Loucy (cell line): ENCODE results near the gene NHLRC4.

ENCODE experiments used
- H2AFZ ChIP-seq: fragments of 200-600 bp; sonication (generic); 2 replicates; pipeline ENCODE4 v1.6.0; 2016; ENCODE audit warnings: antibody characterized with exemption, mild to moderate bottlenecking, low read length, moderate library complexity
- H3F3A ChIP-seq: fragments of 200-600 bp; 2 replicates; pipeline ENCODE4 v1.6.0; 2016; ENCODE audit warnings: antibody characterized with exemption, low read depth, mild to moderate bottlenecking
- H3K27me3 ChIP-seq: fragments of 200-600 bp; sonication (generic); 2 replicates; pipeline ENCODE4 v1.6.1; 2014; ENCODE audit warnings: low read length, mild to moderate bottlenecking; ENCODE audit not compliant: insufficient read depth, poor library complexity, severe bottlenecking
- H3K36me3 ChIP-seq: fragments of 200-600 bp; sonication (generic); 2 replicates; pipeline ENCODE4 v1.6.1; 2016; ENCODE audit warnings: low read length; ENCODE audit not compliant: insufficient read depth
- H3K4me1 ChIP-seq: fragments of 200-600 bp; sonication (generic); 2 replicates; pipeline ENCODE4 v1.5.1; 2014; ENCODE audit warnings: low read length, mild to moderate bottlenecking; ENCODE audit not compliant: insufficient read depth, poor library complexity, severe bottlenecking
- H3K4me2 ChIP-seq: fragments of 200-600 bp; sonication (generic); 2 replicates; pipeline ENCODE4 v1.6.0; 2014; ENCODE audit warnings: antibody characterized with exemption, low read length, low read depth, mild to moderate bottlenecking; ENCODE audit not compliant: poor library complexity, severe bottlenecking
- H3K4me3 ChIP-seq: fragments of 200-600 bp; sonication (generic); 2 replicates; pipeline ENCODE4 v1.5.1; 2014; ENCODE audit warnings: low read length, mild to moderate bottlenecking, mixed read lengths; ENCODE audit not compliant: poor library complexity, severe bottlenecking
- H3K79me2 ChIP-seq: fragments of 200-600 bp; sonication (generic); 2 replicates; pipeline ENCODE4 v1.6.1; 2014; ENCODE audit warnings: low read length; ENCODE audit not compliant: insufficient read depth
- H3K9ac ChIP-seq: fragments of 200-600 bp; sonication (generic); 2 replicates; pipeline ENCODE4 v1.6.0; 2014; ENCODE audit warnings: mild to moderate bottlenecking, low read depth, low read length, moderate library complexity; ENCODE audit not compliant: poor library complexity, severe bottlenecking
- H3K9me2 ChIP-seq: fragments of 200-600 bp; sonication (generic); replicated peaks from 2 replicates; pipeline ENCODE4 v1.6.1; 2016; ENCODE audit warnings: low read depth, low read length, mixed read lengths
- H3K9me3 ChIP-seq: fragments of 200-600 bp; sonication (generic); 2 replicates; pipeline ENCODE4 v1.6.1; 2014; ENCODE audit warnings: mild to moderate bottlenecking, antibody characterized with exemption, low read length, low read depth; ENCODE audit not compliant: insufficient read depth
- H4K20me1 ChIP-seq: fragments of 200-600 bp; sonication (generic); 2 replicates; pipeline ENCODE4 v1.6.0; 2014; ENCODE audit warnings: antibody characterized with exemption, low read length, mild to moderate bottlenecking; ENCODE audit not compliant: insufficient read depth, poor library complexity, severe bottlenecking
- CTCF ChIP-seq: fragments of 200-600 bp; sonication (generic); conservative IDR thresholded peaks from 2 replicates; pipeline ENCODE4 v1.5.1; 2014; ENCODE audit warnings: mild to moderate bottlenecking, antibody characterized with exemption, low read length
- EZH2phosphoT487 ChIP-seq: fragments of 200-600 bp; IDR thresholded peaks from 2 replicates; pipeline ENCODE4 v1.6.1; 2018; ENCODE audit warnings: antibody characterized with exemption, mild to moderate bottlenecking, moderate library complexity, borderline replicate concordance

NHLRC4 gene

GRCh38 chr16:559021-559380, 7.8 kb upstream of the NHLRC4 start:
- Histone ChIP-seq H3K4me2 (no peak overlapping the region), H3K9ac (no peak overlapping the region), H3K4me3 (no peak overlapping the region), H3F3A (no peaks in the 10 kb centered on the region), H3K79me2 (no peaks in the 10 kb centered on the region), H3K27me3 (no peaks in the 10 kb centered on the region), H3K9me3 (no peaks in the 10 kb centered on the region), H3K9me2 (no peaks in the 10 kb centered on the region), H4K20me1 (no peaks in the 10 kb centered on the region), H3K36me3 (no peaks in the 10 kb centered on the region), H2AFZ (no peak overlapping the region), H3K4me1 (no peaks in the 10 kb centered on the region)
- TF ChIP-seq CTCF = no peak
- TF ChIP-seq EZH2phosphoT487 = no peak

GRCh38 chr16:559411-560203, 7.2 kb upstream of the NHLRC4 start:
- TF ChIP-seq EZH2phosphoT487 (no peak), CTCF (no peak)
- H4K20me1 ChIP-seq = no peaks in the 10 kb centered on the region
- no peaks in the 10 kb centered on the region for H3K4me1 ChIP-seq
- H3K4me3 ChIP-seq = no peak overlapping the region
- no peaks in the 10 kb centered on the region for H3F3A ChIP-seq
- H3K9ac ChIP-seq = no peak overlapping the region
- H2AFZ ChIP-seq = no peak overlapping the region
- H3K79me2 ChIP-seq = no peaks in the 10 kb centered on the region
- no peaks in the 10 kb centered on the region for H3K36me3 ChIP-seq
- H3K9me3 ChIP-seq = no peaks in the 10 kb centered on the region
- no peaks in the 10 kb centered on the region for H3K27me3 ChIP-seq
- H3K9me2 ChIP-seq = no peaks in the 10 kb centered on the region
- H3K4me2 ChIP-seq = no peak overlapping the region

GRCh38 chr16:560204-560700, 6.6 kb upstream of the NHLRC4 start, which contains the start of gene PRR35:
Gene PRR35 (plus strand): TSS chr16:560394. CDS start chr16:563295, 2,901 bp downstream.
- Histone ChIP-seq H3K36me3 (no peaks in the 10 kb centered on the region), H3K9me2 (no peaks in the 10 kb centered on the region), H3K79me2 (no peaks in the 10 kb centered on the region), H3K4me2 (no peak within 1 kb of the TSS), H3K4me3 (no peak within 1 kb of the TSS), H3K9me3 (no peaks in the 10 kb centered on the region), H3F3A (no peaks in the 10 kb centered on the region), H3K9ac (no peak within 1 kb of the TSS), H4K20me1 (no peaks in the 10 kb centered on the region), H2AFZ (no peak within 1 kb of the TSS), H3K4me1 (no peaks in the 10 kb centered on the region), H3K27me3 (no peaks in the 10 kb centered on the region)
- TF ChIP-seq CTCF (no peak), EZH2phosphoT487 (no peak)
